K562 (cell line): ENCODE results near the gene SH3BP5L. TPM values are rescaled to one million over a fixed set of nuclear protein-coding genes. Genes with fewer than 3 reads are reported as not detected.

ENCODE experiments used
- CBFA2T2 ChIP-seq: fragments of 450-650 bp; conservative IDR thresholded peaks from 2 replicates; pipeline ENCODE4 v1.6.1; 2017; ENCODE audit warnings: mild to moderate bottlenecking
- ELK3 ChIP-seq: fragments of 450-650 bp; formaldehyde crosslinking; IDR thresholded peaks from 2 replicates; pipeline ENCODE4 v1.4.0; 2020; ENCODE audit warnings: mild to moderate bottlenecking
- FOXK1 ChIP-seq: sonication (generic); formaldehyde crosslinking; IDR thresholded peaks from 2 replicates; pipeline ENCODE4 v1.8.0; 2022; ENCODE audit warnings: missing genetic modification reagents, mild to moderate bottlenecking, borderline replicate concordance
- NELFE ChIP-seq: IDR thresholded peaks from 2 replicates; pipeline ENCODE4 v1.6.1; 2011; ENCODE audit warnings: mild to moderate bottlenecking; ENCODE audit not compliant: insufficient read depth, insufficient read length
- RBM34 ChIP-seq: fragments of 200-400 bp; formaldehyde crosslinking; IDR thresholded peaks from 2 replicates; pipeline ENCODE4 v1.6.1; 2018; ENCODE audit warnings: low read length, borderline replicate concordance; ENCODE audit not compliant: insufficient read depth
- SMARCA5 ChIP-seq: fragments of 450-650 bp; IDR thresholded peaks from 2 replicates; pipeline ENCODE4 v1.6.1; 2016
- SMARCC2 ChIP-seq: fragments of 450-650 bp; IDR thresholded peaks from 2 replicates; pipeline ENCODE4 v1.6.1; 2017; ENCODE audit warnings: antibody characterized with exemption, moderate library complexity, mild to moderate bottlenecking, low read depth
- STAG1 ChIP-seq: sonication (generic); formaldehyde crosslinking; IDR thresholded peaks from 2 replicates; pipeline ENCODE4 v1.5.0; 2020; ENCODE audit warnings: missing genetic modification reagents, borderline replicate concordance
- USF2 ChIP-seq: sonication (generic); formaldehyde crosslinking; IDR thresholded peaks from 2 replicates; pipeline ENCODE4 v1.5.0; 2020; ENCODE audit warnings: missing genetic modification reagents
- ZBTB12 ChIP-seq: fragments of 250-450 bp; sonication (Bioruptor Pico); IDR thresholded peaks from 2 replicates; pipeline ENCODE4 v1.4.0; 2020
- ZBTB33 ChIP-seq: sonication (generic); formaldehyde crosslinking; IDR thresholded peaks from 2 replicates; pipeline ENCODE4 v1.8.1; 2023; ENCODE audit warnings: mild to moderate bottlenecking, missing genetic modification reagents
- ZHX1 ChIP-seq: fragments of 150-350 bp; conservative IDR thresholded peaks from 2 replicates; pipeline ENCODE4 v1.6.1; 2014; ENCODE audit warnings: low read length
- ZKSCAN8 ChIP-seq: fragments of 200-800 bp; sonication (Bioruptor generic); IDR thresholded peaks from 2 replicates; pipeline ENCODE4 v1.6.1; 2016; ENCODE audit warnings: missing genetic modification characterization, missing compliant biosample characterization
- ZNF146 ChIP-seq: IDR thresholded peaks from one replicate; pipeline ENCODE4 v1.6.1; 2018; ENCODE audit warnings: missing compliant biosample characterization; ENCODE audit not compliant: unreplicated experiment
- ZNF609 ChIP-seq: sonication (generic); formaldehyde crosslinking; IDR thresholded peaks from 2 replicates; pipeline ENCODE4 v1.8.1; 2023; ENCODE audit warnings: missing genetic modification reagents, mild to moderate bottlenecking, borderline replicate concordance
- polyA plus RNA-seq, 8 experiments: library from polyadenylated mRNA; depleted of rRNA in 4 of 8; stranded (reverse) in 5 of 8; unstranded in 3 of 8; fragments of >200 nt; fragmentation: Nextera tagmentation in 2 of 8; fragmentation: Illumina TruSeq in 1 of 8; extraction: Ambion mirVana in 2 of 8; extraction: Trizol in 1 of 8; gene quantifications; 2 replicates each; pipeline versions ENCODE4 v1.2.1 to v1.2.3, GENCODE V29; 2011 to 2014; ENCODE audit warnings: inconsistent platforms in 1 of 8, missing spikeins in 1 of 8
- total RNA-seq, 7 experiments: library from RNA; depleted of rRNA in 6 of 7; stranded (reverse); fragments of >200 nt in 6 of 7; fragmentation: Illumina TruSeq in 2 of 7; extraction: Trizol in 2 of 7; gene quantifications; 2 replicates each; pipeline versions ENCODE4 v1.2.1 to v1.2.3, GENCODE V29; 2011 to 2021; ENCODE audit warnings: low replicate concordance in 1 of 7

SH3BP5L gene
- total and polyA plus RNA-seq, 9 of the 15 experiments (the other 6 are each of a cell fraction or from before 2014, with no cell fraction given): 1.9 to 26.5 (median 15.8) TPM

GRCh38 chr1:248873993-248874533, 48.3 kb upstream of the SH3BP5L start (continued):
- no peak for TF ChIP-seq ELK3 (CRISPR knock-in tag)
- TF ChIP-seq ZBTB33 (CRISPR knock-in tag): peak; percentile 47; the same call in 1 of the 2 replicates
- no peak for TF ChIP-seq FOXK1 (CRISPR knock-in tag)
- no peak for TF ChIP-seq RBM34
- no peak for TF ChIP-seq ZNF146 (CRISPR knock-in tag)
- 0 out of 2 replicates have a peak, but pooled peaks have one; percentile 71 for TF ChIP-seq ZHX1
- no peak for TF ChIP-seq STAG1 (CRISPR knock-in tag)
- no peak for TF ChIP-seq ZNF609
- TF ChIP-seq SMARCA5: no peak
- TF ChIP-seq NELFE: no peak
- TF ChIP-seq ZBTB12 (CRISPR knock-in tag): peak; percentile 79
- no peak; the same call in 1 of the 2 replicates for TF ChIP-seq CBFA2T2
- TF ChIP-seq SMARCC2: no peak; the same call in 1 of the 2 replicates
- no peak for TF ChIP-seq USF2
- TF ChIP-seq ZKSCAN8 (CRISPR knock-in tag): no peak
